HEK293 (cell line): ENCODE measurements around the gene TMEM167B.

ENCODE experiments used
- KLF10 ChIP-seq: fragments of 450-650 bp; IDR thresholded peaks from 2 replicates; pipeline ENCODE4 v1.5.1; 2018; ENCODE audit warnings: missing biosample characterization, mild to moderate bottlenecking, missing genetic modification characterization
- KLF7 ChIP-seq: fragments of 450-650 bp; formaldehyde crosslinking; IDR thresholded peaks from 2 replicates; pipeline ENCODE4 v1.5.1; 2016; ENCODE audit warnings: missing biosample characterization, missing genetic modification characterization, borderline replicate concordance
- RBAK ChIP-seq: fragments of 450-650 bp; formaldehyde crosslinking; IDR thresholded peaks from 2 replicates; pipeline ENCODE4 v1.5.1; 2016; ENCODE audit warnings: missing biosample characterization, missing genetic modification characterization
- ZNF585B ChIP-seq: fragments of 450-650 bp; formaldehyde crosslinking; IDR thresholded peaks from 2 replicates; pipeline ENCODE4 v1.5.1; 2016; ENCODE audit warnings: missing biosample characterization, missing genetic modification characterization
- ZNF777 ChIP-seq: fragments of 450-650 bp; formaldehyde crosslinking; IDR thresholded peaks from 2 replicates; pipeline ENCODE4 v1.5.1; 2017; ENCODE audit warnings: missing biosample characterization, missing genetic modification characterization, borderline replicate concordance
- ZSCAN30 ChIP-seq: fragments of 450-650 bp; IDR thresholded peaks from 2 replicates; pipeline ENCODE4 v1.5.1; 2018; ENCODE audit warnings: missing biosample characterization, mild to moderate bottlenecking, missing genetic modification characterization, moderate library complexity
- TF ChIP-seq, protein P1 (sequence below): fragments of 450-650 bp; formaldehyde crosslinking; IDR thresholded peaks from 2 replicates; pipeline ENCODE4 v1.5.1; 2016; ENCODE audit warnings: missing biosample characterization, missing genetic modification characterization
- TF ChIP-seq, protein P2 (sequence below): fragments of 450-650 bp; IDR thresholded peaks from 2 replicates; pipeline ENCODE4 v1.5.1; 2018; ENCODE audit warnings: missing biosample characterization, missing genetic modification characterization
- TF ChIP-seq, protein P3 (sequence below): fragments of 450-650 bp; formaldehyde crosslinking; IDR thresholded peaks from 2 replicates; pipeline ENCODE4 v1.5.1; 2016; ENCODE audit warnings: missing biosample characterization, missing genetic modification characterization
- TF ChIP-seq, protein P4 (sequence below): fragments of 450-650 bp; formaldehyde crosslinking; IDR thresholded peaks from 2 replicates; pipeline ENCODE4 v1.5.1; 2016; ENCODE audit warnings: missing biosample characterization, missing genetic modification characterization

DNA sequence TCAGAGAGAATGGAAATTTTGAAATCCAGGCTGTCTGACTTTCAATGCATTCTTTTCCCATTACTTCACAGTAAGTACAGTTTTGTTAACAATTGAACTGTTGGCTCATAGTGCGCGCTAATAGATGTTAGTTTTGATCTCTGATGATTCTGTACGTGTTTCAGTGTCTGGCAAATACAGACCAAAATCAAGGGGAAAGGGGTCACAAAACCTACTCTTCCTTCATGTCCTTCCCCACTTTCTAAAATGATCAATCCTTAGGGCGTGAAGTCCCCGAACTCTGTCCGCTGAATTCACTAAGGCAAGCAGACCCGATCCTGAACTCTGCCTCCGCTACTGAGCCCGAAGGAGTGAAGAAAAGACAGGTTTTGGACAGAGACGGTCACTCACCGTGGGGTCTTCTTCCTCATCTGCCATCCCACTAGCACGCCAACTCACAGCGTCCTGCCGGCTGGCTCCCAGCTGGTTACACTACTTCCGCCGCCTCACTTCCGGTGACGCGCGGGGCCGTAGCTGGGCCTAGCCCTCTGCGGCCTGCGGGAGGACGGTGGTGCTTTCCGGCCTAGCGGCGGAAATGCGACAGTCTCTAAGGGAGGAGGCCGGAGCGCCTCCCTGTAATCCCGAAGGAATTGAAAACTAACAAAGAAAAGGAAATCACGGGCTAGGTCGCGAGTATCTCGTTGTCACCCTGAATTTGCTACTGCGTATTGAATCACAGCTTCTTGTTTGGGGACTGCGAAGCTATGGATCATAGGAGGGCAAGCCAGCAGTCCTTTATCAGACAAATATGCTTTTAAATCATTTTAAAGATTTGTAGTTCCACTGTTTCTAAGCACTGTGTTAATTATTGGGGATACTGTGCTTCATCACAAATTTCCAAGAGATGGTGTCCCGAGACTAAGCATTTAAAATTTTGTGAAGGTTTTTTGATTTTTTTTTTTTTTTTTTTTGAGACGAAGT, 14.8 kb upstream of the TMEM167B start, which contains the start of gene TAF13:
- TF ChIP-seq, protein P1, sequence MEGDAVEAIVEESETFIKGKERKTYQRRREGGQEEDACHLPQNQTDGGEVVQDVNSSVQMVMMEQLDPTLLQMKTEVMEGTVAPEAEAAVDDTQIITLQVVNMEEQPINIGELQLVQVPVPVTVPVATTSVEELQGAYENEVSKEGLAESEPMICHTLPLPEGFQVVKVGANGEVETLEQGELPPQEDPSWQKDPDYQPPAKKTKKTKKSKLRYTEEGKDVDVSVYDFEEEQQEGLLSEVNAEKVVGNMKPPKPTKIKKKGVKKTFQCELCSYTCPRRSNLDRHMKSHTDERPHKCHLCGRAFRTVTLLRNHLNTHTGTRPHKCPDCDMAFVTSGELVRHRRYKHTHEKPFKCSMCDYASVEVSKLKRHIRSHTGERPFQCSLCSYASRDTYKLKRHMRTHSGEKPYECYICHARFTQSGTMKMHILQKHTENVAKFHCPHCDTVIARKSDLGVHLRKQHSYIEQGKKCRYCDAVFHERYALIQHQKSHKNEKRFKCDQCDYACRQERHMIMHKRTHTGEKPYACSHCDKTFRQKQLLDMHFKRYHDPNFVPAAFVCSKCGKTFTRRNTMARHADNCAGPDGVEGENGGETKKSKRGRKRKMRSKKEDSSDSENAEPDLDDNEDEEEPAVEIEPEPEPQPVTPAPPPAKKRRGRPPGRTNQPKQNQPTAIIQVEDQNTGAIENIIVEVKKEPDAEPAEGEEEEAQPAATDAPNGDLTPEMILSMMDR (tag by site-specific recombination), result peak; percentile 74
- TF ChIP-seq, protein P2, sequence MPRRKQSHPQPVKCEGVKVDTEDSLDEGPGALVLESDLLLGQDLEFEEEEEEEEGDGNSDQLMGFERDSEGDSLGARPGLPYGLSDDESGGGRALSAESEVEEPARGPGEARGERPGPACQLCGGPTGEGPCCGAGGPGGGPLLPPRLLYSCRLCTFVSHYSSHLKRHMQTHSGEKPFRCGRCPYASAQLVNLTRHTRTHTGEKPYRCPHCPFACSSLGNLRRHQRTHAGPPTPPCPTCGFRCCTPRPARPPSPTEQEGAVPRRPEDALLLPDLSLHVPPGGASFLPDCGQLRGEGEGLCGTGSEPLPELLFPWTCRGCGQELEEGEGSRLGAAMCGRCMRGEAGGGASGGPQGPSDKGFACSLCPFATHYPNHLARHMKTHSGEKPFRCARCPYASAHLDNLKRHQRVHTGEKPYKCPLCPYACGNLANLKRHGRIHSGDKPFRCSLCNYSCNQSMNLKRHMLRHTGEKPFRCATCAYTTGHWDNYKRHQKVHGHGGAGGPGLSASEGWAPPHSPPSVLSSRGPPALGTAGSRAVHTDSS, result peak; percentile 45
- TF ChIP-seq RBAK (tag by site-specific recombination) (no peak), ZSCAN30 (tag by site-specific recombination) (no peak), ZNF777 (tag by site-specific recombination) (no peak), ZNF585B (tag by site-specific recombination) (no peak), KLF7 (tag by site-specific recombination) (no peak; the same call in 1 of the 2 replicates), KLF10 (tag by site-specific recombination) (no peak)
- TF ChIP-seq, protein P3, sequence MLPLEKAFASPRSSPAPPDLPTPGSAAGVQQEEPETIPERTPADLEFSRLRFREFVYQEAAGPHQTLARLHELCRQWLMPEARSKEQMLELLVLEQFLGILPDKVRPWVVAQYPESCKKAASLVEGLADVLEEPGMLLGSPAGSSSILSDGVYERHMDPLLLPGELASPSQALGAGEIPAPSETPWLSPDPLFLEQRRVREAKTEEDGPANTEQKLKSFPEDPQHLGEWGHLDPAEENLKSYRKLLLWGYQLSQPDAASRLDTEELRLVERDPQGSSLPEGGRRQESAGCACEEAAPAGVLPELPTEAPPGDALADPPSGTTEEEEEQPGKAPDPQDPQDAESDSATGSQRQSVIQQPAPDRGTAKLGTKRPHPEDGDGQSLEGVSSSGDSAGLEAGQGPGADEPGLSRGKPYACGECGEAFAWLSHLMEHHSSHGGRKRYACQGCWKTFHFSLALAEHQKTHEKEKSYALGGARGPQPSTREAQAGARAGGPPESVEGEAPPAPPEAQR (tag by site-specific recombination), result no peak
- TF ChIP-seq, protein P4, sequence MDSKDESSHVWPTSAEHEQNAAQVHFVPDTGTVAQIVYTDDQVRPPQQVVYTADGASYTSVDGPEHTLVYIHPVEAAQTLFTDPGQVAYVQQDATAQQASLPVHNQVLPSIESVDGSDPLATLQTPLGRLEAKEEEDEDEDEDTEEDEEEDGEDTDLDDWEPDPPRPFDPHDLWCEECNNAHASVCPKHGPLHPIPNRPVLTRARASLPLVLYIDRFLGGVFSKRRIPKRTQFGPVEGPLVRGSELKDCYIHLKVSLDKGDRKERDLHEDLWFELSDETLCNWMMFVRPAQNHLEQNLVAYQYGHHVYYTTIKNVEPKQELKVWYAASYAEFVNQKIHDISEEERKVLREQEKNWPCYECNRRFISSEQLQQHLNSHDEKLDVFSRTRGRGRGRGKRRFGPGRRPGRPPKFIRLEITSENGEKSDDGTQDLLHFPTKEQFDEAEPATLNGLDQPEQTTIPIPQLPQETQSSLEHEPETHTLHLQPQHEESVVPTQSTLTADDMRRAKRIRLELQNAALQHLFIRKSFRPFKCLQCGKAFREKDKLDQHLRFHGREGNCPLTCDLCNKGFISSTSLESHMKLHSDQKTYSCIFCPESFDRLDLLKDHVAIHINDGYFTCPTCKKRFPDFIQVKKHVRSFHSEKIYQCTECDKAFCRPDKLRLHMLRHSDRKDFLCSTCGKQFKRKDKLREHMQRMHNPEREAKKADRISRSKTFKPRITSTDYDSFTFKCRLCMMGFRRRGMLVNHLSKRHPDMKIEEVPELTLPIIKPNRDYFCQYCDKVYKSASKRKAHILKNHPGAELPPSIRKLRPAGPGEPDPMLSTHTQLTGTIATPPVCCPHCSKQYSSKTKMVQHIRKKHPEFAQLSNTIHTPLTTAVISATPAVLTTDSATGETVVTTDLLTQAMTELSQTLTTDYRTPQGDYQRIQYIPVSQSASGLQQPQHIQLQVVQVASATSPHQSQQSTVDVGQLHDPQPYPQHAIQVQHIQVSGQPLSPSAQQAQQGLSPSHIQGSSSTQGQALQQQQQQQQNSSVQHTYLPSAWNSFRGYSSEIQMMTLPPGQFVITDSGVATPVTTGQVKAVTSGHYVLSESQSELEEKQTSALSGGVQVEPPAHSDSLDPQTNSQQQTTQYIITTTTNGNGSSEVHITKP (tag by site-specific recombination), result peak; percentile 55; the same call in 1 of the 2 replicates
